Thoracic aorta (tissue), 2 donors: ENCODE measurements around the gene MTUS2. TPM values are rescaled to one million over a fixed set of nuclear protein-coding genes. Genes with fewer than 3 reads are reported as not detected.

Experiments
- ATAC-seq: fragments of 150-250 bp; one replicate; pipeline ENCODE4 v1.8.0; 2017; ENCODE audit warnings: low read depth; ENCODE audit not compliant: insufficient number of reproducible peaks, low FRiP score
- DNase-seq: peaks from one replicate; pipeline ENCODE4 v3.0.0-alpha.2; 2020; ENCODE audit warnings: low spot score
- H3K27ac ChIP-seq, 2 donors: fragments of 200-600 bp; sonication (generic); 1 replicate in 1 of 2; 2 replicates in 1 of 2; pipeline ENCODE4 v1.5.1; 2016; ENCODE audit warnings: mild to moderate bottlenecking in 2 of 2, moderate library complexity in 2 of 2
- H3K27me3 ChIP-seq: fragments of 200-600 bp; sonication (generic); replicated peaks from 2 replicates; pipeline ENCODE4 v1.6.0; 2016; ENCODE audit warnings: mild to moderate bottlenecking; ENCODE audit not compliant: insufficient read depth
- H3K36me3 ChIP-seq: fragments of 200-600 bp; sonication (generic); one replicate; pipeline ENCODE4 v1.5.1; 2016
- H3K4me1 ChIP-seq, 2 donors: fragments of 200-600 bp; sonication (generic); 1 replicate in 1 of 2; 2 replicates in 1 of 2; pipeline versions ENCODE4 v1.5.1 to v1.6.0; 2016; ENCODE audit warnings: low read depth in 2 of 2, mild to moderate bottlenecking in 1 of 2; ENCODE audit not compliant: control insufficient read depth in 1 of 2
- H3K4me3 ChIP-seq: fragments of 200-600 bp; sonication (generic); 2 replicates; pipeline ENCODE4 v1.5.1; 2016; ENCODE audit warnings: mild to moderate bottlenecking
- H3K9me3 ChIP-seq: fragments of 200-600 bp; sonication (generic); 2 replicates; pipeline ENCODE4 v1.5.1; 2016
- CTCF ChIP-seq: fragments of 200-600 bp; sonication (generic); IDR thresholded peaks from one replicate; pipeline ENCODE4 v1.5.1; 2019; ENCODE audit warnings: antibody characterized with exemption
- total RNA-seq, 2 donors: library from RNA; depleted of rRNA; stranded (reverse); fragments of >200 nt; gene quantifications; one replicate each; pipeline versions ENCODE4 v1.1.0 to v1.2.3, GENCODE V29; 2016

Gene MTUS2
- total RNA-seq, 2 donors from 2014 or later, result 14.9 to 26.4 TPM

DNA sequence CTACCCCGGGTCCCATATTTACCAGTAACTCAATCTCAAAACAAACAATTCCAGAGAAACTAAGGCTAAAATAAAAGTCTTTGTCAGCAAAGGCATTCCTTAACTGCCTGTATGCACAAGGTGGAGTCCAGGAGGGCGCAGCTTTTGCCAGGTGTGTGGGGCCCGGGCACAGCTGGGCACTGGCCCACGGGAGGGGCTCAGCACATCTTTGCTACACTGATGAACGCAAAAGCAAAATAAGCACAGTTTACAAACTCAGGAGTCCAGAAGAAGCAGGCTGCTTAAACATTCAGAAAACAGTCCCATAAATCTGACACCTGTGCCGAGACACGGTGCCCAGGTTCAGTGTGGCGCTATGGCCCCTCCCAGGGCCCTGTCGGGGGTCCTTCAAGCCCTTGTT, 704.5 kb downstream of the MTUS2 start:
- no peak for DNase-seq
- peaks cover 32% of the 10 kb centered on the region for H3K36me3 ChIP-seq
- no peak for ATAC-seq
- no peaks in the 10 kb centered on the region for H3K27me3 ChIP-seq
- no peak for TF ChIP-seq CTCF
- peaks cover 14 to 27% of the 10 kb centered on the region in 2 donors for H3K4me1 ChIP-seq
- H3K9me3 ChIP-seq, result no peaks in the 10 kb centered on the region
- no peak overlapping the region for H3K27ac ChIP-seq
- no peak overlapping the region for H3K4me3 ChIP-seq

- no peaks in the 10 kb centered on the region for H3K27me3 ChIP-seq
- DNase-seq, result no peak
- TF ChIP-seq CTCF, result no peak
- no peak overlapping the region for H3K27ac ChIP-seq
- ATAC-seq, result no peak
- H3K9me3 ChIP-seq, result no peaks in the 10 kb centered on the region
- peaks cover 13 to 23% of the 10 kb centered on the region in 2 donors for H3K4me1 ChIP-seq
- no peak overlapping the region for H3K4me3 ChIP-seq
- H3K36me3 ChIP-seq, result peaks cover 32% of the 10 kb centered on the region
Observed at GRCh38 chr13:29525757-29526156, 705.6 kb downstream of the MTUS2 start.

DNA sequence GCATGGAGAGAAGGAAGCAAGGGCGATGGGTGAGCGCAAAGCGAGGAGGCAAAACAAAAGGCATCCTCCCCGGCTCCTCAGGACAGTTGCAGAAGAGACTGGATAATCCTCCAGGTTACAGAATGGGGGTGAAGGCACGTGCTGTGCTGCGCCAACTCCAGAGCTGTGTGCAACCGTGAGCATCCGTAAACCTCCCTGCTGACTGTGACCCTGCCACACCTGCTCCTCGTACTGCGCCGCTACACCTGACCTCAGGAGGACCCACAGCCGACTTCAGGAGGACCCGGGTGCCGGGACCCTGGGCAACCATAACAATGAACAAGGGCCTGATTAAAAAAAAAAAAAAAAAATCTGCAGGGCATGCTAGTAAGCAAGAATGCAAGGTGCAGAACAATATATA, 706.6 kb downstream of the MTUS2 start:
- no peak for TF ChIP-seq CTCF

DNA sequence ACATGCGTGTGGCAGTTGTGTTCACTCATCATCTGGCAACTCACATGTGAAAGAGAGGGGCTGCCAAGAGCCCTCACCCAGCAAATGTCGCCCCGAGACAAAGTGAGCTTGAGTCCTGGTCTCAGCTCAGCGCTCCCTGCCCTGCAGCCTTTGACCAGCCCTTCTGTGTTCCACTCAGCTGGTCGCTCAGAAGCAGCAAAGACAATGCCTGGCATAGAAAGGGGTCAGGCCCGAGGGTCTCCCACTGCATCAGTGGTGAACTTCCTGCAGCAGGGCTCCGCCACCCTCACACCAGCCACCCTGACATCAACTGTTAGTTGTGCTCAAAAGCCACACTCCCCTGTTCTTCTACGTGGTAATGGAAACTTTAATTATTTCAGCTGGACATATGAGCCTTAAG, 707.4 kb downstream of the MTUS2 start:
- H3K9me3 ChIP-seq, result no peaks in the 10 kb centered on the region
- peaks cover 45% of the 10 kb centered on the region for H3K36me3 ChIP-seq
- no peak overlapping the region for H3K4me3 ChIP-seq
- peaks cover under 1 to 6% of the 10 kb centered on the region in 2 donors for H3K4me1 ChIP-seq
- ATAC-seq (no peak), DNase-seq (no peak)
- no peak for TF ChIP-seq CTCF
- H3K27me3 ChIP-seq, result no peaks in the 10 kb centered on the region
- no peak overlapping the region for H3K27ac ChIP-seq

More for the DNA sequence above, 706.6 kb downstream of the MTUS2 start:
- Histone ChIP-seq H3K9me3 (no peaks in the 10 kb centered on the region), H3K4me1 (peaks cover 5 to 14% of the 10 kb centered on the region in 2 donors), H3K27me3 (no peaks in the 10 kb centered on the region), H3K4me3 (no peak overlapping the region), H3K27ac (no peak overlapping the region), H3K36me3 (peaks cover 38% of the 10 kb centered on the region)
- DNase-seq (no peak), ATAC-seq (no peak)

- TF ChIP-seq CTCF, result no peak
Observed at GRCh38 chr13:29527916-29528315, 707.8 kb downstream of the MTUS2 start.

More at GRCh38 chr13:29527916-29528315, 707.8 kb downstream of the MTUS2 start:
- no peaks in the 10 kb centered on the region for H3K27me3 ChIP-seq
- H3K4me3 ChIP-seq, result no peak overlapping the region
- no peak overlapping the region for H3K27ac ChIP-seq
- DNase-seq, result no peak
- H3K9me3 ChIP-seq, result no peaks in the 10 kb centered on the region
- peaks cover 0 to 2% of the 10 kb centered on the region in 2 donors for H3K4me1 ChIP-seq
- H3K36me3 ChIP-seq, result peaks cover 47% of the 10 kb centered on the region
- no peak for ATAC-seq
